IMR-90 (cell line): Measurements from ENCODE around the gene THSD8. TPM values are rescaled to one million over a fixed set of nuclear protein-coding genes. Genes with fewer than 3 reads are reported as not detected.
A peak's percentile ranks its signal among the peaks of the same experiment; 100 is the strongest.

Experiments used
- ATAC-seq: fragments of 200-7000 bp; cut with Tn5 transposase; 2 replicates; pipeline ENCODE4 v1.9.1; 2020; ENCODE audit warnings: low read depth, mild to moderate bottlenecking, moderate library complexity
- BruUV-seq: library from RNA; stranded (reverse); fragments of 400-500 nt; replicated peaks from 2 replicates; lab custom pipeline; 2021; lab: Mats Ljungman, UMichigan
- CTCF ChIA-PET: fragments of 300-600 bp; formaldehyde crosslinking; extraction: SDS; loops from one replicate; lab custom pipeline; 2021; ENCODE audit warnings: antibody characterized with exemption; lab: Yijun Ruan, JAX
- POLR2A ChIA-PET: fragments of 300-600 bp; sonication (Branson Sonifier 250); formaldehyde crosslinking; loops from one replicate; lab custom pipeline; 2022; ENCODE audit warnings: antibody characterized with exemption; ENCODE audit not compliant: unreplicated experiment; lab: Charles Lee
- DNase-seq: peaks from one replicate; pipeline ENCODE4 v3.0.0; 2013
- H2AFZ ChIP-seq: replicated peaks from 2 replicates; pipeline ENCODE3; 2013; ENCODE audit warnings: low read length, mild to moderate bottlenecking; ENCODE audit not compliant: poor library complexity
- H2AK5ac ChIP-seq: 2 replicates; pipeline ENCODE4 v1.6.1; 2013; ENCODE audit warnings: low read depth, low read length, inconsistent platforms
- H2AK9ac ChIP-seq: replicated peaks from 2 replicates; pipeline ENCODE3; 2013; ENCODE audit warnings: mild to moderate bottlenecking, low read depth, low read length, moderate library complexity; ENCODE audit not compliant: poor library complexity
- H2BK120ac ChIP-seq: 2 replicates; pipeline ENCODE4 v1.6.1; 2013; ENCODE audit warnings: low read depth, low read length, inconsistent platforms
- H2BK15ac ChIP-seq: 3 replicates; pipeline ENCODE4 v1.6.1; 2013; ENCODE audit warnings: low read depth, low read length, inconsistent platforms
- H2BK20ac ChIP-seq: 2 replicates; pipeline ENCODE4 v1.6.1; 2013; ENCODE audit warnings: low read depth, mild to moderate bottlenecking, inconsistent platforms, low read length, moderate library complexity
- H2BK5ac ChIP-seq: 2 replicates; pipeline ENCODE4 v1.6.1; 2013; ENCODE audit warnings: mild to moderate bottlenecking, low read depth, low read length, inconsistent platforms; ENCODE audit not compliant: poor library complexity, severe bottlenecking
- H3K14ac ChIP-seq: replicated peaks from 2 replicates; pipeline ENCODE4 v1.6.1; 2013; ENCODE audit warnings: low read depth, low read length, inconsistent platforms
- H3K18ac ChIP-seq: 2 replicates; pipeline ENCODE4 v1.6.1; 2013; ENCODE audit warnings: low read depth, low read length, control low read depth
- H3K23ac ChIP-seq: 2 replicates; pipeline ENCODE4 v1.6.1; 2013; ENCODE audit warnings: low read depth, low read length, inconsistent platforms
- H3K27ac ChIP-seq: 2 replicates; pipeline ENCODE4 v1.5.1; 2013; ENCODE audit warnings: mild to moderate bottlenecking, control low read depth, low read length; ENCODE audit not compliant: insufficient read depth
- H3K27me3 ChIP-seq: 2 replicates; pipeline ENCODE4 v1.6.1; 2013; ENCODE audit warnings: low read length; ENCODE audit not compliant: control insufficient read depth, insufficient read depth
- H3K36me3 ChIP-seq: 2 replicates; pipeline ENCODE4 v1.6.1; 2013; ENCODE audit warnings: low read length, mixed read lengths; ENCODE audit not compliant: control insufficient read depth, insufficient read depth
- H3K4ac ChIP-seq: 2 replicates; pipeline ENCODE4 v1.6.1; 2013; ENCODE audit warnings: low read depth, low read length, inconsistent platforms
- H3K4me1 ChIP-seq: 2 replicates; pipeline ENCODE4 v1.6.1; 2013; ENCODE audit warnings: low read length, mixed read lengths; ENCODE audit not compliant: control insufficient read depth, insufficient read depth
- H3K4me2 ChIP-seq: 2 replicates; pipeline ENCODE4 v1.6.1; 2013; ENCODE audit warnings: low read depth, mild to moderate bottlenecking, control low read depth, low read length, moderate library complexity
- H3K4me3 ChIP-seq: 2 replicates; pipeline ENCODE4 v1.5.1; 2013; ENCODE audit warnings: low read depth, mild to moderate bottlenecking, control low read depth, low read length, moderate library complexity; ENCODE audit not compliant: insufficient read depth
- H3K56ac ChIP-seq: 2 replicates; pipeline ENCODE4 v1.6.1; 2013; ENCODE audit warnings: low read length, inconsistent platforms; ENCODE audit not compliant: insufficient read depth; ENCODE audit errors: extremely low read depth
- H3K79me1 ChIP-seq, 2 experiments: 2 replicates each; pipeline ENCODE4 v1.6.1; 2013; ENCODE audit warnings: low read length in 2 of 2, inconsistent platforms in 1 of 2, low read depth in 1 of 2
- H3K9ac ChIP-seq: 2 replicates; pipeline ENCODE4 v1.6.1; 2013; ENCODE audit warnings: low read depth, low read length, control low read depth
- H3K9me1 ChIP-seq: 2 replicates; pipeline ENCODE4 v1.6.1; 2013; ENCODE audit warnings: low read length, inconsistent platforms; ENCODE audit not compliant: insufficient read depth
- H3K9me3 ChIP-seq: 2 replicates; pipeline ENCODE4 v1.6.1; 2013; ENCODE audit warnings: low read length; ENCODE audit not compliant: control insufficient read depth, insufficient read depth
- H4K20me1 ChIP-seq: 2 replicates; pipeline ENCODE4 v1.6.1; 2013; ENCODE audit warnings: low read length, inconsistent platforms; ENCODE audit not compliant: insufficient read depth
- H4K5ac ChIP-seq: 2 replicates; pipeline ENCODE4 v1.6.1; 2013; ENCODE audit warnings: mild to moderate bottlenecking, low read depth, low read length, control low read depth
- H4K8ac ChIP-seq, 2 experiments: 2 replicates each; pipeline ENCODE4 v1.6.1; 2013; ENCODE audit warnings: low read depth in 2 of 2, low read length in 2 of 2, control low read depth in 1 of 2, inconsistent platforms in 1 of 2
- H4K91ac ChIP-seq: 2 replicates; pipeline ENCODE4 v1.6.1; 2013; ENCODE audit warnings: low read depth, low read length, inconsistent platforms; ENCODE audit not compliant: insufficient read depth
- BHLHE40 ChIP-seq: fragments of 150-350 bp; IDR thresholded peaks from 2 replicates; pipeline ENCODE4 v1.6.1; 2016; ENCODE audit warnings: mild to moderate bottlenecking, low read depth, low read length
- FOS ChIP-seq: fragments of 150-350 bp; IDR thresholded peaks from 2 replicates; pipeline ENCODE4 v1.6.1; 2016; ENCODE audit warnings: low read depth, low read length
- MAFK ChIP-seq: IDR thresholded peaks from 2 replicates; pipeline ENCODE4 v1.6.1; 2012; ENCODE audit warnings: low read depth, low read length, improper control_type of control experiment
- MAZ ChIP-seq: IDR thresholded peaks from 2 replicates; pipeline ENCODE4 v1.6.1; 2012; ENCODE audit warnings: low read depth, mild to moderate bottlenecking, low read length, improper control_type of control experiment, moderate library complexity, borderline replicate concordance
- MXI1 ChIP-seq: IDR thresholded peaks from 2 replicates; pipeline ENCODE4 v1.6.1; 2012; ENCODE audit warnings: low read depth, mild to moderate bottlenecking, low read length, moderate library complexity, borderline replicate concordance
- NFE2L2 ChIP-seq: fragments of 150-350 bp; IDR thresholded peaks from 2 replicates; pipeline ENCODE4 v1.6.1; 2016; ENCODE audit warnings: low read depth, mild to moderate bottlenecking, low read length
- POLR2A ChIP-seq: IDR thresholded peaks from 2 replicates; pipeline ENCODE4 v1.6.1; 2012; ENCODE audit warnings: mild to moderate bottlenecking, low read depth, low read length
- RAD21 ChIP-seq: IDR thresholded peaks from 2 replicates; pipeline ENCODE4 v1.6.1; 2012; ENCODE audit warnings: low read length, improper control_type of control experiment
- RCOR1 ChIP-seq: IDR thresholded peaks from 2 replicates; pipeline ENCODE4 v1.6.1; 2012; ENCODE audit warnings: mild to moderate bottlenecking, low read length, improper control_type of control experiment; ENCODE audit not compliant: insufficient replicate concordance
- SMC3 ChIP-seq: fragments of 150-350 bp; IDR thresholded peaks from 2 replicates; pipeline ENCODE4 v1.6.1; 2016; ENCODE audit warnings: low read depth, mild to moderate bottlenecking, antibody characterized with exemption, low read length, moderate library complexity
- USF2 ChIP-seq: fragments of 150-350 bp; IDR thresholded peaks from 2 replicates; pipeline ENCODE4 v1.6.1; 2017; ENCODE audit warnings: mild to moderate bottlenecking, antibody characterized with exemption, low read length, low read depth
- WGBS, 2 experiments: methylation state at CpG; one replicate each; pipeline versions ENCODE4 v1.1.5 to v1.1.7; 2013; ENCODE audit warnings: missing lambda C conversion rate in 2 of 2; ENCODE audit not compliant: insufficient read length in 1 of 2; ENCODE audit errors: extremely low coverage in 2 of 2; 5-methylcytosine and 5-hydroxymethylcytosine counted together
- dilution Hi-C: fragments of 300-500 bp; cut with HindIII; formaldehyde crosslinking; loops from one replicate; pipeline ENCODE4 v1.14.3; 2018; ENCODE audit warnings: low sequenced_read_pairs; ENCODE audit not compliant: unreplicated experiment
- in situ Hi-C: fragments of 300-500 bp; cut with MboI; formaldehyde crosslinking; loops from 3 replicates; pipeline ENCODE4 v1.14.3; 2019; ENCODE audit warnings: low sequenced_read_pairs, inconsistent platforms, mixed read lengths
- intact Hi-C: fragments of 100-400 bp; cut with micrococcal nuclease; formaldehyde crosslinking; loops from 2 replicates; pipeline ENCODE4 v1.10.0; 2022
- polyA plus RNA-seq, 3 experiments: library from polyadenylated mRNA; depleted of rRNA; stranded (reverse); fragments of >200 nt; gene quantifications; 2 replicates each; pipeline ENCODE4 v1.2.3, GENCODE V29; 2012; ENCODE audit warnings: low replicate concordance in 1 of 3
- total RNA-seq: library from RNA; depleted of rRNA; stranded (reverse); fragments of >200 nt; gene quantifications from 2 replicates; pipeline ENCODE4 v1.2.3, GENCODE V29; 2012
- TF ChIP-seq, protein P1 (sequence below): conservative IDR thresholded peaks from 2 replicates; pipeline ENCODE4 v1.5.1; 2012; ENCODE audit warnings: mild to moderate bottlenecking, low read depth, low read length, improper control_type of control experiment

THSD8 gene
- total and polyA plus RNA-seq, 2 of the 4 experiments (the other 2 are of a cell fraction) = 0.68 TPM; not detected in 1

- H4K91ac ChIP-seq = no peak overlapping the region
- H4K5ac ChIP-seq = no peak overlapping the region
- no peak overlapping the region for H3K27ac ChIP-seq
- H3K56ac ChIP-seq = no peak overlapping the region
- no TSS peak for BruUV-seq
- no peaks in the 10 kb centered on the region for H4K20me1 ChIP-seq
- dilution Hi-C loops = no loop called here
- no peak overlapping the region for H3K4ac ChIP-seq
- H4K8ac ChIP-seq = peak overlapping the region in 1 of 2 experiments; percentile 54; a peak in 1 of 4 replicates
- ATAC-seq = peak; percentile 100
- H3K36me3 ChIP-seq = no peaks in the 10 kb centered on the region
- no peak overlapping the region for H3K18ac ChIP-seq
- no peak overlapping the region for H2BK20ac ChIP-seq
- no peak overlapping the region for H2BK5ac ChIP-seq
- H3K9me1 ChIP-seq = no peaks in the 10 kb centered on the region
- H3K4me1 ChIP-seq = peaks cover 3% of the 10 kb centered on the region; the same call in 1 of the 2 replicates
- H3K9ac ChIP-seq = 0 out of 2 replicates have a peak overlapping the region, but pooled peaks have one; percentile 19
- WGBS, 2 experiments = 13% methylated on average over 33 of the region's 69 CpGs; no CpG with 5 or more reads in 1 of the 2 experiments
- H2BK120ac ChIP-seq = no peak overlapping the region
- peak overlapping the region; percentile 96 for H2AFZ ChIP-seq
- peak; percentile 73 for DNase-seq
- peak overlapping the region; percentile 21; the same call in 1 of the 2 replicates for H3K4me3 ChIP-seq
- CTCF ChIA-PET = interaction anchor here (0.6 to 4.2 kb wide), 21 partner anchors 10 to 173 kb away, joined by 3 to 35 read pairs (median 5); partner anchors contain the start of genes PRDX2, RTBDN and THSD8
- in situ Hi-C loops = no loop called here
- peak overlapping the region; percentile 88 for H3K4me2 ChIP-seq
- H3K79me1 ChIP-seq = no peaks in the 10 kb centered on the region
- no peak overlapping the region for H2BK15ac ChIP-seq
- H3K14ac ChIP-seq = 0 out of 2 replicates have a peak overlapping the region, but pooled peaks have one; percentile 4
- peaks cover 10% of the 10 kb centered on the region; the same call in 1 of the 2 replicates for H3K27me3 ChIP-seq
- H3K23ac ChIP-seq = no peak overlapping the region
- peak overlapping the region; percentile 33 for H2AK9ac ChIP-seq
- no peak overlapping the region for H2AK5ac ChIP-seq
- POLR2A ChIA-PET = no interaction called here
- TF ChIP-seq RCOR1 (no peak), FOS (no peak), MAZ (peak; percentile 87), SMC3 (peak; percentile 89), MAFK (no peak), MXI1 (no peak), NFE2L2 (no peak), BHLHE40 (peak; percentile 36; the same call in 1 of the 2 replicates), POLR2A (no peak), USF2 (peak; percentile 73), RAD21 (peak; percentile 96)
- TF ChIP-seq, protein P1, sequence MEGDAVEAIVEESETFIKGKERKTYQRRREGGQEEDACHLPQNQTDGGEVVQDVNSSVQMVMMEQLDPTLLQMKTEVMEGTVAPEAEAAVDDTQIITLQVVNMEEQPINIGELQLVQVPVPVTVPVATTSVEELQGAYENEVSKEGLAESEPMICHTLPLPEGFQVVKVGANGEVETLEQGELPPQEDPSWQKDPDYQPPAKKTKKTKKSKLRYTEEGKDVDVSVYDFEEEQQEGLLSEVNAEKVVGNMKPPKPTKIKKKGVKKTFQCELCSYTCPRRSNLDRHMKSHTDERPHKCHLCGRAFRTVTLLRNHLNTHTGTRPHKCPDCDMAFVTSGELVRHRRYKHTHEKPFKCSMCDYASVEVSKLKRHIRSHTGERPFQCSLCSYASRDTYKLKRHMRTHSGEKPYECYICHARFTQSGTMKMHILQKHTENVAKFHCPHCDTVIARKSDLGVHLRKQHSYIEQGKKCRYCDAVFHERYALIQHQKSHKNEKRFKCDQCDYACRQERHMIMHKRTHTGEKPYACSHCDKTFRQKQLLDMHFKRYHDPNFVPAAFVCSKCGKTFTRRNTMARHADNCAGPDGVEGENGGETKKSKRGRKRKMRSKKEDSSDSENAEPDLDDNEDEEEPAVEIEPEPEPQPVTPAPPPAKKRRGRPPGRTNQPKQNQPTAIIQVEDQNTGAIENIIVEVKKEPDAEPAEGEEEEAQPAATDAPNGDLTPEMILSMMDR = peak; percentile 98
- no peaks in the 10 kb centered on the region for H3K9me3 ChIP-seq
- intact Hi-C loops = loop anchor here (1.0 to 2.0 kb wide), 2 partner anchors 81 to 171 kb away; no protein-coding TSS in a partner anchor
Measured at GRCh38 chr19:12847159-12848139, 45.6 kb downstream of the THSD8 start.
